DOHH2 (cell line): ENCODE results near the gene CDKL5.

Experiments
- H3F3A ChIP-seq: fragments of 200-600 bp; sonication (generic), shearing (Covaris generic); 2 replicates; pipeline ENCODE4 v1.6.0; 2016; ENCODE audit warnings: antibody characterized with exemption, mild to moderate bottlenecking; ENCODE audit not compliant: control insufficient read depth, insufficient read depth
- H3K27ac ChIP-seq: fragments of 200-600 bp; sonication (generic); 2 replicates; pipeline ENCODE4 v1.5.1; 2014; ENCODE audit warnings: low read depth, mild to moderate bottlenecking, low read length, moderate library complexity
- H3K27me3 ChIP-seq: fragments of 200-600 bp; sonication (generic); 2 replicates; pipeline ENCODE4 v1.6.1; 2014; ENCODE audit warnings: mild to moderate bottlenecking, low read length, mixed read lengths; ENCODE audit not compliant: control insufficient read depth
- H3K36me3 ChIP-seq: fragments of 200-600 bp; sonication (generic); 2 replicates; pipeline ENCODE4 v1.6.1; 2014; ENCODE audit warnings: mild to moderate bottlenecking, low read length, moderate library complexity, mixed read lengths; ENCODE audit not compliant: control insufficient read depth
- H3K4me1 ChIP-seq: fragments of 200-600 bp; sonication (generic); 2 replicates; pipeline ENCODE4 v1.6.1; 2014; ENCODE audit warnings: mild to moderate bottlenecking, low read length, mixed read lengths; ENCODE audit not compliant: control insufficient read depth
- H3K4me2 ChIP-seq: fragments of 200-600 bp; sonication (generic); 2 replicates; pipeline ENCODE4 v1.6.0; 2014; ENCODE audit warnings: mild to moderate bottlenecking, low read length, moderate library complexity
- H3K4me3 ChIP-seq: fragments of 200-600 bp; sonication (generic); 2 replicates; pipeline ENCODE4 v1.5.1; 2014; ENCODE audit warnings: mild to moderate bottlenecking, low read length, mixed read lengths
- H3K79me2 ChIP-seq: fragments of 200-600 bp; sonication (generic); 2 replicates; pipeline ENCODE4 v1.6.1; 2014; ENCODE audit warnings: mild to moderate bottlenecking, low read length, mixed read lengths; ENCODE audit not compliant: control insufficient read depth
- H3K9me2 ChIP-seq: fragments of 200-600 bp; sonication (generic); replicated peaks from 2 replicates; pipeline ENCODE4 v1.6.1; 2014; ENCODE audit warnings: mild to moderate bottlenecking, low read length, mixed read lengths; ENCODE audit not compliant: control insufficient read depth
- H3K9me3 ChIP-seq: fragments of 200-600 bp; sonication (generic); 2 replicates; pipeline ENCODE4 v1.6.1; 2014; ENCODE audit warnings: antibody characterized with exemption, low read length, mixed read lengths; ENCODE audit not compliant: control insufficient read depth, insufficient read depth
- H4K20me1 ChIP-seq: fragments of 200-600 bp; sonication (generic); 2 replicates; pipeline ENCODE4 v1.6.0; 2014; ENCODE audit warnings: low read depth, mild to moderate bottlenecking, antibody characterized with exemption, low read length, moderate library complexity; ENCODE audit not compliant: control insufficient read depth, insufficient read depth
- EZH2phosphoT487 ChIP-seq: fragments of 200-600 bp; sonication (generic); IDR thresholded peaks from 2 replicates; pipeline ENCODE4 v1.6.1; 2017; ENCODE audit warnings: borderline replicate concordance, mild to moderate bottlenecking, antibody characterized with exemption, low read length, moderate library complexity, mixed read lengths
- TF ChIP-seq, protein P1 (sequence below): fragments of 200-600 bp; sonication (generic); IDR thresholded peaks from one replicate; pipeline ENCODE4 v1.5.1; 2014; ENCODE audit warnings: antibody characterized with exemption, mild to moderate bottlenecking, low read depth, low read length; ENCODE audit not compliant: poor library complexity, severe bottlenecking

The CDKL5 gene

GRCh38 chrX:18574591-18574990 is 149.2 kb downstream of the CDKL5 start:
- Histone ChIP-seq H3K4me3 (no peak overlapping the region), H3K9me2 (no peaks in the 10 kb centered on the region), H3K4me1 (no peaks in the 10 kb centered on the region), H3K9me3 (no peaks in the 10 kb centered on the region), H3K4me2 (no peak overlapping the region), H3F3A (no peaks in the 10 kb centered on the region), H3K79me2 (no peaks in the 10 kb centered on the region), H3K27ac (no peak overlapping the region), H3K27me3 (no peaks in the 10 kb centered on the region), H4K20me1 (no peaks in the 10 kb centered on the region), H3K36me3 (no peaks in the 10 kb centered on the region)
- no peak for TF ChIP-seq EZH2phosphoT487
- TF ChIP-seq, protein P1, sequence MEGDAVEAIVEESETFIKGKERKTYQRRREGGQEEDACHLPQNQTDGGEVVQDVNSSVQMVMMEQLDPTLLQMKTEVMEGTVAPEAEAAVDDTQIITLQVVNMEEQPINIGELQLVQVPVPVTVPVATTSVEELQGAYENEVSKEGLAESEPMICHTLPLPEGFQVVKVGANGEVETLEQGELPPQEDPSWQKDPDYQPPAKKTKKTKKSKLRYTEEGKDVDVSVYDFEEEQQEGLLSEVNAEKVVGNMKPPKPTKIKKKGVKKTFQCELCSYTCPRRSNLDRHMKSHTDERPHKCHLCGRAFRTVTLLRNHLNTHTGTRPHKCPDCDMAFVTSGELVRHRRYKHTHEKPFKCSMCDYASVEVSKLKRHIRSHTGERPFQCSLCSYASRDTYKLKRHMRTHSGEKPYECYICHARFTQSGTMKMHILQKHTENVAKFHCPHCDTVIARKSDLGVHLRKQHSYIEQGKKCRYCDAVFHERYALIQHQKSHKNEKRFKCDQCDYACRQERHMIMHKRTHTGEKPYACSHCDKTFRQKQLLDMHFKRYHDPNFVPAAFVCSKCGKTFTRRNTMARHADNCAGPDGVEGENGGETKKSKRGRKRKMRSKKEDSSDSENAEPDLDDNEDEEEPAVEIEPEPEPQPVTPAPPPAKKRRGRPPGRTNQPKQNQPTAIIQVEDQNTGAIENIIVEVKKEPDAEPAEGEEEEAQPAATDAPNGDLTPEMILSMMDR = no peak

DNA sequence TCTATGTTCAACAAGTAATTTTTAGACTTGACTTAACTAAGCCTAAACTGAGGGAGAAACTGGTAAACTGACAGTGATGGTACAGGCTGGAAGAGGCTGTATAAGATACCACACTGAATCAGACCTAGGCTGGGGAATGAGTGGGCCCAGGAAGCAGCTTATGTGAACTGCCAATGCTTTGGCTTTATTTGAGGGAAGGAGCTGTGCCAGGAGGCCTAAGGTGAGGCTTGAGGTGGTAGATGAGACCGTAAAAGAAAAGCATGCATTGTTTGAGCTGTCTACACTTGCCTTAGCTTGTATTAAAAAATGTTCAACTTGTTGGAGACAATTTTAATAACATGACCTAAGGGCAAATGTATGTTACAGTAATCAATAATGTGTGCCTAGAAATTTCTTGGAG is 150.3 kb downstream of the CDKL5 start:
- H3K27me3 ChIP-seq = no peaks in the 10 kb centered on the region
- H3K9me3 ChIP-seq = no peaks in the 10 kb centered on the region
- H3F3A ChIP-seq = no peaks in the 10 kb centered on the region
- no peaks in the 10 kb centered on the region for H3K36me3 ChIP-seq
- no peak overlapping the region for H3K4me2 ChIP-seq
- no peak overlapping the region for H3K27ac ChIP-seq
- H3K4me3 ChIP-seq = no peak overlapping the region
- no peaks in the 10 kb centered on the region for H3K4me1 ChIP-seq
- no peaks in the 10 kb centered on the region for H3K79me2 ChIP-seq
- no peaks in the 10 kb centered on the region for H4K20me1 ChIP-seq
- H3K9me2 ChIP-seq = no peaks in the 10 kb centered on the region
- TF ChIP-seq, protein P1 = no peak
- TF ChIP-seq EZH2phosphoT487 = no peak

- Histone ChIP-seq H4K20me1 (no peaks in the 10 kb centered on the region), H3K4me3 (no peak overlapping the region), H3K4me1 (no peaks in the 10 kb centered on the region), H3K27me3 (no peaks in the 10 kb centered on the region), H3K36me3 (no peaks in the 10 kb centered on the region), H3K27ac (no peak overlapping the region), H3K79me2 (no peaks in the 10 kb centered on the region), H3F3A (no peaks in the 10 kb centered on the region), H3K9me3 (no peaks in the 10 kb centered on the region), H3K9me2 (no peaks in the 10 kb centered on the region), H3K4me2 (no peak overlapping the region)
- TF ChIP-seq, protein P1 = no peak
- no peak for TF ChIP-seq EZH2phosphoT487
These were observed 152.0 kb downstream of the CDKL5 start for GRCh38 chrX:18577400-18577799.

GRCh38 chrX:18578546-18578945 is 153.1 kb downstream of the CDKL5 start:
- H3K4me1 ChIP-seq = no peaks in the 10 kb centered on the region
- H3K27me3 ChIP-seq = no peaks in the 10 kb centered on the region
- no peaks in the 10 kb centered on the region for H3K9me3 ChIP-seq
- no peak overlapping the region for H3K4me3 ChIP-seq
- no peaks in the 10 kb centered on the region for H3F3A ChIP-seq
- no peak for TF ChIP-seq EZH2phosphoT487
- TF ChIP-seq, protein P1 = no peak
- H3K4me2 ChIP-seq = no peak overlapping the region
- no peak overlapping the region for H3K27ac ChIP-seq
- no peaks in the 10 kb centered on the region for H3K79me2 ChIP-seq
- no peaks in the 10 kb centered on the region for H4K20me1 ChIP-seq
- H3K36me3 ChIP-seq = no peaks in the 10 kb centered on the region
- no peaks in the 10 kb centered on the region for H3K9me2 ChIP-seq
